T-helper 22 cell (primary cell): Measurements from ENCODE around the gene BCAS3.
"Not testable (repeated sequence)": the region's sequence is repeated elsewhere in the genome, so short reads cannot be mapped to it uniquely, and the experiment has no call there.

Source experiments
- DNase-seq: peaks from one replicate; pipeline ENCODE4 v3.0.0-alpha.2; 2020; ENCODE audit warnings: low read depth

BCAS3 gene

DNA sequence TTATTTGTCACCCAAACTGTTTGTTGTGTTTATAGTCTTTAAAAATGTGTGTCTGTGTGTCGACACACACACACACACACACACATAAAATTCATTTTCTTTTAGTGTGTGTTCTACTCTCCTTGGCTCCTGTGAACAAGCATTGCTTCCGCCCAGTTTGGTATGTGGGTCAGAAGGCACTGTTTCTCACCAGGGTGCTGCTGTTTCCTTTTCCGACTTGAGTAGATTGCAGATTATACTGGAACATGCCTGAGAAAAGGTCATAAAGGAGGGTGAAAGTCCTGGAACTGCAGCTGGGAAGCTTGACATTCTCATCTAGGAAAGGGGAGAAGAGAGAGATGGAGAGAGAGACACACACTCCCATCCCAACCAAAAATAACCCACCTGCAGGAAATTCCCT lies 330.3 kb downstream of the BCAS3 start:
- no peak for DNase-seq

DNA sequence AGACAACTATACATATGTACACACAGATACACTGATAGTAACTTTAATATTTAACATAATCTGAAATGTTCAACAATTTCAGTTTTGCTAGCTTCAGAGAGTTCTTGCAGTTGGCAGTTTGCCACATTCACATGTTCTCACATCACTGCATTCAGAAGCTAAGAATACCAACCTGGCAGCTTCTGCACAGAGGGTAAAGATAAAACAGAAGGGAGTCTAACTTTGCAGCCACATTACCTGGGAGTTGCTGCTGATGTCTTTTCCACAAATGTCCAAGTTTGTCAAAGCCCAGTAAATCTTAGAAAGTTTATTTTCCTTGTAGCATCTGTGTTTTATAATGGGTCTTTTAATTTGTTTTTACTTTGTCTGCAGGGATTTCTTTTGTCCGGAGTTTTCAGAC lies 332.0 kb downstream of the BCAS3 start:
- no peak for DNase-seq

DNA sequence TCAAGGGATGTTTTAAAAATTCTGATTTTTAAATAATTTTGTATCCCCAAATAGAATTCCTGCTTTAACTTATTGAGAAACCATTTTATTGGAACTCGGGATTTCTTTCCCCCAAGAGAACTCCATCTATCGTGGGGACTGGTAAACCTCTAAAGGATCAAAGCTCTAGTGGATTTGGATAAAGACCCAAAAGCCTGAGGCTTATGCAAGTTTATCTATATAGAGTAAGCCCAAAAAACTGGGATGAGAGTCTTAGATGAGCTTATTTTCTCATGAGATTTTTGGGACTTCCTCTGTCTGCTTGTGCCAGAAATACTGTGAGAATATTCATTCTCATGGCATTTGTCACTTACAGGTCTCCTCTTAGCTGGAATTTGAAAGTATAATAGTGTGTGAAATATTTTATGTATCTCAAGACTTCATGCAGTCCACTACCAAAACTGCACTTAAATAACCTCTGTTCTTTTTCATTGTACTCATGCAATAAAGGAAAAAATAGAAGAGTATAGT lies 333.1 kb downstream of the BCAS3 start:
- DNase-seq: no peak

DNA sequence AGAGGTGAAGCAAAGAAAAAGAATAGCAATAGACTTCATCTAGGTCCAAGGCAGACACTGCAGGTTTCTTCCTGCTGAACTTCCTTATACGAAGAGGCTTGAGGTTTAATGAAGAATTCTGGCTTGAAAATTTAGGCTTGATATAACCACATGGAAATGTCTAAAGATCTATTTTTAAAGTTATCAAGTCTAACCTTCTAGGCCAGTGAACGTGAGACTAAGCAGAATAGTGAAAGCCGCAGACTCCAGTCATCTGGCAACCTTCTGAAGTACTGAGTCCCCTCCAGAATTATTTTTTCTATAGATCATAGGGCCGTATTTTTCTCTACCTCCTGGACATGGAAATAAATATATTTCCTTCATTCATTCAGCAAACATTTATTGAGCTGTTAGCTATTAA lies 333.6 kb downstream of the BCAS3 start:
- DNase-seq: no peak

DNA sequence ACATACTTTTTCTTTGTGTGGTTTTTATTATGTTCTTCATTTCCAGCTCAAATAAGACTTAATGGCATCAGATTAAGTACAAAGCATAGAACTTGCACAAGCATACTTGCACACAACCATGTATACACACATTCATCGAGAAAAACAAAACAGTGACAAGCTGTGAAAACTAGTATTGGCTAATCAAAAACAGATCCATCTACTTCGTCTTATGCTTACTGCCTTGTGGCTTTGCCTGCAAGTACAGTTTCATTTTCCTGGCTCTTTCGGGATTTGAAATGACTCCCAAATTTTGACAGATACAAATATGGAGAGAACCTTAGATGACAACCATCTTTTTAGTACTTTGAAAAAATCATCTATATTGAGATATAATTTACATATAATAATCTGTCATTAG lies 338.3 kb downstream of the BCAS3 start:
- DNase-seq: no peak

DNA sequence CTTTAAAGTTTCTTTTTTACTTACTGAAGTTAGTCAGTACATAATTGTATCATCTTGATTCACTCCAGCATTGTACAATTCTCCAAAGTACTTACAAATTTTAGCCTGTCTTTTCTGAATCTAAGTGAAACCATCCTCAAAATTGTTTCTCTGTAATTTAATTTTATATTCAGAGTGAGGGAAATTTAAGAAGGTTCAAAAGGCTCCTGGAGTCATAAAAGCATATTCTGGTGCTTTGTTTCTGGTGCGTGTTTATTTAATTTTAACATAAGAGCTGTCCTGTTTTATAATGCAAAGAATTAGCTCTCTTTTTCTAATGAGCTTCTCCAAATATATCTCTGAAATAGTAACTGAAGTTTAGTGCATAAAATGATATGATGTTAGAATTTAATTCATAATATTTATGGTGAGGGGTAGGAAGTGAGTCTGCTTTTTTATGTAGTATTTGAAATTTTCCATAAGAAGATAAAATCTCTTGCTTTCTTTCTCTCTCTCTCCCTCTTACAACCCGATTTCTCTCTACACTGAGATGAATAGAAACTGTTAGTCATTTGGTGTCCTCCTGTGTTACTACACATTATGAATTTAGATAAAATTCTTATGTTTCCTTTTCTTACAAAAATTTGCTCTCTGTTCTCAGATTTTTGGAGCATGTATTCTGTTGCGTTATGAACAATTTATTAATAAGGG lies 339.8 kb downstream of the BCAS3 start:
- DNase-seq: no peak

DNA sequence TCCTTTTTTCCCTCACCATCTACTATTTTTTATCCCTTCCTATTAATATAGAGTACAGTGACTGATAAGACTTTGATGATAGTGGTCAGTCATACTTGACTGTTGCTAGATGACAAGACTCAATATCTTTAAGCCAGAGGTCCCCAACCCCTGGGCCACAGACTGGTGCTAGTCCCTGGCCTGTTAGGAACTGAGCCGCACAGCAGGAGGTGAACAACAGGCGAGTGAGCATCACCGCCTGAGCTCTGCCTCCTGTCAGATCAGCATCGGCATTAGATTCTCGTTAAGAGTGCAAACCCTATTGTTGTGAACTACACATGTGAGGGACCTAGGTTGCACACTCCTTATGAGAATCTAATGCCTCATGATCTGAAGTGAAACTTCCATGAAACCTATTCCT lies 341.3 kb downstream of the BCAS3 start:
- DNase-seq: no peak

DNA sequence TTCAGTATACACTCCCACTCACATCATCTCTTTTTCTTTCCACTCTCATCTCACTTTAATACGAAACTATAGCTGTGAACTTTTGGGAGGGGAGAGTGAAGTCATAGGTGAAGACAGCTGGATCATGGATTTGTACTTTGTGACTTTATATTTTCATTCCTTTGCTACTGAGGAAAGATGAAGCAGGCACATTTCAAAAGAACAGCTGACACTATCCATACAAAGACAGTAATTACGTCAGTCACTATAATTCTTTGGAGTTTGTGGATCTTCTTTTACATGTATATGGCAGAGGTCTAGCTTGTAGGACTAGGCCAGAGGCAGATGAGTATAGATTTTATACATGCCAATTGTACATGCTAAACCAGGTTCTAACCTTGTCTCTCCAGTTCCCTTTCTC lies 346.3 kb downstream of the BCAS3 start:
- no peak for DNase-seq

DNA sequence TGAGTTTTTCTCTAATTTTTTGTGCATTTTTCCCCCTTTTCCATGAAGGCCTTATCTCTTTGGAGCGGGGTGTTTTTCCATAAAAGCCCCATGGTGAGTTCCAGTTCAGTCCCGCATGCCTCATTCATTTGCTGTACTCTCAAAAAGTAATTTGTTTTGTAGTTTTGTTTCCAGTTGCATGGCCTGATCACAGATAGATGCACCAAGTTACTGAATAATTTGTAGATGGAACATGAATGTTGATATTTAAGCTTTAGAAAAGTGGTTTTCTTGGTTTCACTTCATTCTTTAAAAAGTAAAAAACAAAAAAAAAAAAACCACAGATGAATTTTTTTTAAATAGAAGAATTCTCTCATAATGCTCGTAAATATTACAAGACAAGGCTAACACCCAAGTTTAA lies 349.2 kb downstream of the BCAS3 start:
- no peak for DNase-seq

DNA sequence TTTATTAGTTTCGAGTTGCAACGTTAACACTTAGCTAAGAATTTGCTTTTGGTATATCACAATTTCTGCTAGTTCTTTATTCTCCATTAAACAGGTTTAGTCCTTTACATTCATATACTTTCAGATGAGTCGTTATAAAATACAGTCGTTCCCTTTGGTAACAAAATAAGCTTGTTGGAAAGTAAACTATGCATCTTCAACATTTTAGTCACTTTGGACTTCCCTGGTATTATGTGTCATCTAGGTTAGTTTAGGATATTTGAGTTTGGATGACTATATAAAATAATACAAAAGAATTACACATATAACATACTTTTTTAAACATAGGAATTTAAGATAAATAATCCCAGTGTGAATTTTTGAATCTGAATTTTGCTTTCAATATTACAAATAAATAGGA lies 351.5 kb downstream of the BCAS3 start:
- DNase-seq: no peak

DNA sequence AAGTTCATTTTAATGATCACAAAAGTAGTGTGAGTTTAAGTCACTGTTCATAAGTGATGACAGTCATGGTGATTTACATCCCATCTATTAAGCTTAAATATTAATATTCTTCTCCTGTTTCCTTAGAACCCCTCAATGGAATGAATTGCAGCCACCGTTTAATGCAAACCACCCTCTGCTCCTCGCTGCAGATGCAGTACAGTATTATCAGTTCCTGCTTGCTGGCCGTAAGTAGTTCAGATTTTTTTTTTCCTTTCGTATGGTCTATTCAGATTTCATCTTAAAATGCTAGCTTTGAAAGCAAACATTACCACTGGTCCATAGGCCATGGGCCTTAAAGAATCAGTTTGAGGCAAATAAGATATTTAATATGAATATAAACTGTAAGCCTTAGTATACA lies 363.0 kb downstream of the BCAS3 start:
- DNase-seq: no peak

DNA sequence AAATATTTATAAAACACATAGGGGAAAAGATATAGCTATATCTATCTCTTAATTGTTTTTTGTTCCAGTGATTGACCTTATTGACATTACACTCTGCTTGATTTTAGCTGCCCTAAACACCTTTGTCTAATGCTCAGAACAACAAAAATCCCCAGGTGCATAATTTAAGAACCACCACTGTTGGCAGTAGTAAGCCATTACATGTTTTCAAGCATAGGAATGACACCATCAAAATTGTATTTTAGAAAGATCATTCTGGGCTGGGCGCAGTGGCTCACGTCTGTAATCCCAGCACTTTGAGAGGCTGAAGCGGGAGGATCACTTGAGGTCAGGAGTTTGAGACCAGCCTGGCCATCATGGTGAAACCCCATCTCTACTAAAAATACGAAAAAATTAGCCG lies 364.7 kb downstream of the BCAS3 start:
- DNase-seq: not testable (repeated sequence)

DNA sequence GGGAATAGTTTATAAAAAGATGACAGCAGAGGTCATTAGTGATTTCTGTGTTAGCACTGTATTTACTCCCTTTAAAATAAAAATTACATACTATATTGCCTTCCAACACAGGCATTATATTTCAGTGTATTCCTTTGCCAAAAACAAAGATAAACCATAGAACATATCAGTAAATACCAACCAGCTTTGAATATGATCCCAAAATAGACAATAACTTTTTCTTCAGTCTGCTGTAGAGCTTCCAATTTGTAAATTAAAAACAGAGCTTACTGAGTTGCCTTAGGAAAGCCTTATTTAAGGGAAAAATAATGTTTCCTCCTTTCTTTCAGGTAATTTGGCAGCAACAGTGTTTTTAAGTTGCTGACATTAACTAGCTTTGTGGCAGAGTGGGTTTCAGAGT lies 369.9 kb downstream of the BCAS3 start:
- DNase-seq: no peak

DNA sequence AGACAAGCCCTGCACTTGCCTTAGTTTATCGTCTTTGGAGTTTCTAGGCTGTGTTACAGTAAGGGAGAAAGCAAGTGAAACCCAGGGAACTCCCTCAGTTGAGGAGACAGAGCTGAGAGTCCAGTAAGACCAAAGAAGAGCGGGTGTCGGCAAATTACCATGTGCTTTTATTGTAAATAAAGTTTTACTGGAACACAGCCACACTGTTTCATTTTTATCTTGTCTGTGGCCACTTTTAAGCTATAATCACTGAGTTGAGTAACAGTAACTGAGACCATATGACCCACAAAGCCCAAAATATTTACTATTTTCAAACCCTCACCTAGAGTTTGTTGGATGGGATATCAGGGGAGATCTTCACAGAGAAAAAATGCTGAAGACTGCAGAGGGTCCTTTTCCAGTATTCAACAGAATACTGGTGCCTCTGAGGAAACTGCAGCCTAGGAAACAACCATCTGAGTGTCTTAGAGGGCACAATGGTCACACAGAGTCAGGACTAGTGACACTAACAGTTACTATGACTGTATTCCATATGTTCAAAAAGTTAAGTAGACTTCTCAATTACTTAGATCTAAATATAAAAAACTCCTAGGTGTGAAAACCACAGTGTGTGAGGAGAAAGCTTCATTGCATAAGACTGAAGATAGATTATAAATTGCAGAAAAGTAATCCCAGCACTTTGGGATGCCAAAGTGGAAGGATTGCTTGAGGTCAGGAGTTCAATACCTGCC lies 370.9 kb downstream of the BCAS3 start:
- DNase-seq: no peak

DNA sequence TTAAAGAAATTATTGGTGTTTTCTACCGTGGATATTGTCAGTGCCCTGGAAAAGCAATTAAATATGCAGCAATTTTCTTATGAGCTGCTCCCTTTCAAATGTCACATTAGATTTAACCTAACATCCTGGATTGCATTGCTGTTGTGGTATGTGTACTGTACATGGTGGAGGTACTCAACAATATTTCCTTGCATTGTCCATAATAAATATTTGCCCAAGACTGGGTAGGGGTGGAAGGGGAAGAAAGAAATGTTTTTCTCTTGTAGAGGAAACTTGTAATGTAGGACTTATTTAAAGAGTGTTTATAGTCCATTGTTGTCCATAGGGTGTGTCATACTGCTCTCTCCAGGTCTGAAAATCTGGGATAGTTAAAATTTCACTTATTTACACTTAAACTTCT lies 375.8 kb downstream of the BCAS3 start:
- DNase-seq: no peak

DNA sequence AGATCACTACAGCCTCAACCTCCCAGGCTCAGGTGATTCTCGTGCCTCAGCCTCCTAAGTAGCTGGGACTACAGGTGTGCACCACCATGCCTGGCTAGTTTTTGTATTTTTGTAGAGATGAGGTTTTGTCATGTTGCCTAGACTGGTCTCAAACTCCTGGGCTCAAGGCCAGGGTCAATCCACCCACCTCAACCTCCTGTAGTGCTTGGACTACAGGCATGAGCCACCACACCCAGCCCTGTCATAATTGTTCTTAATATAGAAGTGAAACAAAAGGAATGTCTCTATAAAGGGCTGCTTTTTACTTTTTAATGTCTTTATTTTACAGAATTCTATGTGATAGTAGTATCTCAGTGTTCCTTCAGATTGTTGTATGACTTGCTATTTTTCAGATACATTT lies 376.8 kb downstream of the BCAS3 start:
- no peak for DNase-seq

DNA sequence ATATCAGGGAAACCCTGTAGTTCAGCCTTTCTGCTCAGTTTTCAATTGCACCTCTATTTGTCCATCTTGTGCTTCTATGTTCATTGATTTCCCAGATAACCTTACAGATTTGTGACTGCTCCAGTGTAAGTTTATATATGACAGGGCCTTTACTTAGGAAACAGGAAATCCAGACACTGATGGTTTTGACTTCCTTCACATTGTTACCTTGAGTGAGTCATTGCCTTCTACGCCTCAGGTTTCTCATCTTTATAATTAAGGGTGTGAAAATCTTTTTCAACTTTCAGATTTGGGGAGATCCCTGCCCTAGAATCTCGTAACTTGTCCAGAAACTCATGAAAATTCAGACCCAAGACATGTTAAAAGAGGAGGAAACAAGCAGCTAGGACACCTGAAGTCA lies 379.6 kb downstream of the BCAS3 start:
- DNase-seq: no peak

DNA sequence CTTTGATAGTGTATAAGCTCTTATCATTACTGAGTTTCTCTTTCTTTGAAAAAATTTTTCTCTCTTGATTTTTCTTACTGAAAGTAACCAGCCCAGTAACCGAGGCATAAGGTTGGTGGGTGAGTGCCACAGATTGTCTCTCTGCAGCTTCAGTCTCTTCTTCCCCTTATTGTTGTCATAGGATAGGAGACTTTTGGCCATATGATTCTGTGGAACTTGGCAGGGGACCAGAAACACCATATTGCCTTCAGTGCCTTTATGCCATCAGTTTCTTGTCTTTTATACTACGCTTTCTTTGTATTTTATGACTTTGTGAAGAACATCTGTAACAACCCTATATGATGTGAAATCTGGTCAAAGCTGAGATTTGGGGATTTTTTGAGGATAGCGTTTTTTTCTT lies 380.4 kb downstream of the BCAS3 start:
- no peak for DNase-seq

DNA sequence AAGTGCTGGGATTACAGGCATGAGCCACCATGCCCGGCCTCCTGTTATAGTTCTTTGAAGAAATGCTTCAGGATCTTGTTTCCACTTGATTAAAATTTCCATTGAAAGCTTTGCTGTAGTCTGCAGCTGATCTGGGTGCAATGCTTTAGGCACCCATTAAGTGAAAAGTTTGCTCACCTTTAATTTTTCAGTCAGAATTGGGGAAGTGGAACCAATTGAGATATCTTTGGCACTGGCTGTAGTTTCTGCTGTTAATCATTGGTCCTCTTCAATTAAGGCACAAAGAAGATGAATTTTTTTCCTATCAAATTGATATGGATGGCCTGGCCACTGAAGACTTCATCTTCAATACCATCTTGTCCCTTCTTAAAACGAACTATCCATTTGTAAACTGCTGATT lies 385.9 kb downstream of the BCAS3 start:
- DNase-seq: no peak

DNA sequence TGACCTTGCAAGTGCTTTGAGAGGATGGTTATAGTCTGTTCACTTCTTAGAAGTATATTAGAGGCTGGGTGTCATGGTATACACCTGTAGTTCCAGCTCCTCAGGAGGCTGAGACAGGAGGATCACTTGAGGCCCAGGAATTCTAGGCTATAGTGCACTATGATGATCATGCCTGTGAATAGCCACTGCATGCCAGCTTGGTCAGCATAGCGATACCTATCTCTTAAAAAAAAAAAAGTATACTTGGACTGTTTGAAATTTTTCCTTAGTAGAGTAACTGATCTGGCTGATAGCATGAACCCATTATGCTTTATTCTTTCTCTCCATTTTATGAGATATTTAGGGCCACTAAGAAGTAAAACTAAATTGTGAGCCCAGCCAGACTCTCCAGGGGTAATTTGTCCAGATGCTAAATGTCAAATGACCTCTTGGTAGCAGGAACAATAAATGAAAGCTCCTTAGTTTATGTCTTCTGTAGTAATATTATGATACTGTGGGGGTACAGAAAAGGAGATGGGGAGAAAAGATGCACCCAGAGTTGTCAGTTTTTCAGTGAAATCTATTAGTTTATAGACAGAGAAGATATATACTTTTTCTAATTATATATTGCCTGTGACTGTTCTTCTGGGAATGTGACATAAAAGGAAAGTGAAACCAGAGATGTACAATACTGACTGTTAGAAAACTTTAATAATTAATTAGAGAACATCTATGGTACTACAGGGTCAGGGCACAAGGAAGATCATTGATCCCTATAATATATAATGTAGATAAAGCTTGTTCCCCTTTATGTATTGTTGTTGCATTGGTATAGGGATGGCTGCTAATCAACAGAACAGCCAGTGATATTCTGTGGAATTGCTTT lies 386.7 kb downstream of the BCAS3 start:
- no peak for DNase-seq

DNA sequence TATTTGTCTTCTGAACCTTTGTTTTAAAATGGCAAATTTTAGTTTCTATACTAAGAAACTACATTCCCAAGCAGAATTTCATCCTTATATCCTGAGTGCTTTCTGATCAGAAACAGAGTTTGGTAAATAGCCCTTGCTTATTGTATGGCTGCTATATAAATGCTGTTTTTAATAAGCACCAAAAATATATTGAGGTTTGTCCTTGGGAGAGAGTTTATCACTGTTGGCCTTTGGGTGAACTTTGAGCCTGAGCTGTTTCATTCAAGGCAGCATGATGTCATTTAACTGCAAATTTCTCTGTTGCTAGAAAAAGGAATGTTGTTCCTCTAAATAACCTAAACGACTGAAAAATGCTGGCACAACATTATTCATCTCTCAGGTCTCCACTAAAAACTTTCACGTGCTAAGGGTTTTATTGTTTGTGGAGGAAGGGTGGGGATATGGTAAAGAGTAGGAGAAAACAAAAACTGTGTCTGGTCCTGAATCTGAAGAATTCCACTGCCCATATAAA lies 387.7 kb downstream of the BCAS3 start:
- no peak for DNase-seq

DNA sequence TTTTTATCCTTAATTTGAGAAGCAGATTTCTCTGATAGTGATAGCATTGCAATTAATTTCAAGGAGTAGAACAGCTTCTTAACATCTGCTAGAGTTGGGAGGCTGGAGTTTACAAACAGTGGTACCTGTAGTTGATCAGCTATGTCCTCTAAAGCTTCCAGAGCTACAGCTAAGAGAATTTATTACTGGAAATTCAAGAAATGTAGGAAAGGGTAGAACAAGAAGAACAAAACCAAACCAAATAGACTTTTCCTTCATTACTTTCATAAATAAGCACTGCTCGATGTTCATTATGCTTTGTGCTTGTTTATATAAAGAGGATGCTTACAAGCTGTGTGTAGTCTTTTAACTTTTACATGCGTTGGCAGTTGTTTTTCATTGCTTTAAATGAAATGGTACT lies 388.4 kb downstream of the BCAS3 start:
- DNase-seq: no peak

DNA sequence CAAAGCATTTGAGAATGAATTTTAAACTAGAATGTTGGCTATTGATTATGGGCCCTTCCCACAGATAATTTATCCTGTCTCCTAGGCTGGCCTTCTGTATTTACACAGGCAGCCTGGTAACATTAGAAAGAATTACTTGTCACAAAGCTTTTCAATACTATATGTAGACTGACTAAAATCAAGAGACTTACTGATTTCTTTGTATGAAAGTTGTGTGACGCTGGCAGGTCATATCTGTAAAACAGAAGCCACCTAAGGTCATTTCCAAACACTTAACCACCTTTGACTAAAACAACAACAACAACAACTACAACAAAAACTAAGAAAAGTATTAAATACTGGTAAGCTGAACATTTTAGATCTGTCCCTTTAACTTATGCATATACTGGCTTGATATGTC lies 393.0 kb downstream of the BCAS3 start:
- DNase-seq: no peak
